Bronchial smooth muscle cell (primary cell): ENCODE measurements around the gene TBATA. TPM values are rescaled to one million over a fixed set of nuclear protein-coding genes. Genes with fewer than 3 reads are reported as not detected.

Source experiments
- total RNA-seq: library from RNA; depleted of rRNA; stranded (reverse); fragments of >200 nt; gene quantifications from 2 replicates; pipeline ENCODE4 v1.2.1, GENCODE V29; 2014

The TBATA gene
- total RNA-seq, result not detected in 2 replicates

GRCh38 chr10:70785190-70785589 lies at the start of gene TBATA:
TBATA (minus strand) TSS chr10:70785377; CDS start chr10:70783379, 1,998 bp downstream.

GRCh38 chr10:70815504-70816219 lies 30.5 kb upstream of the TBATA start, which contains the start of gene SGPL1:
SGPL1 (plus strand) TSS chr10:70815948; CDS start chr10:70816854, 906 bp downstream.

Other genes with a start within 250 kb of the TBATA start
- gene PRF1, start 182.6 kb downstream of the TBATA start, total RNA-seq, result not detected in 2 replicates
- 3.3 and 22.9 TPM in 2 replicates for gene ADAMTS14, start 112.9 kb downstream of the TBATA start, total RNA-seq
- gene SGPL1, start 30.6 kb upstream of the TBATA start, total RNA-seq, result 22.2 and 34.3 TPM in 2 replicates
- gene PCBD1, start 103.2 kb upstream of the TBATA start, total RNA-seq, result 21.6 and 38.0 TPM in 2 replicates